Fibroblast of lung (primary cell): ENCODE data around the gene CCNG2.

Experiments
- EZH2 ChIP-seq: IDR thresholded peaks from 2 replicates; pipeline ENCODE4 v1.5.1; 2012; ENCODE audit warnings: low read length, control low read depth, mild to moderate bottlenecking; ENCODE audit errors: missing control alignments
- TF ChIP-seq, protein P1 (sequence below), 2 donors: IDR thresholded peaks in 1 of 2; conservative IDR thresholded peaks in 1 of 2; 1 replicate in 1 of 2; 2 replicates in 1 of 2; pipeline ENCODE4 v1.5.1; 2011 to 2012; ENCODE audit warnings: low read length in 2 of 2, control low read depth in 1 of 2, inconsistent platforms in 1 of 2, low read depth in 1 of 2, mild to moderate bottlenecking in 1 of 2

DNA sequence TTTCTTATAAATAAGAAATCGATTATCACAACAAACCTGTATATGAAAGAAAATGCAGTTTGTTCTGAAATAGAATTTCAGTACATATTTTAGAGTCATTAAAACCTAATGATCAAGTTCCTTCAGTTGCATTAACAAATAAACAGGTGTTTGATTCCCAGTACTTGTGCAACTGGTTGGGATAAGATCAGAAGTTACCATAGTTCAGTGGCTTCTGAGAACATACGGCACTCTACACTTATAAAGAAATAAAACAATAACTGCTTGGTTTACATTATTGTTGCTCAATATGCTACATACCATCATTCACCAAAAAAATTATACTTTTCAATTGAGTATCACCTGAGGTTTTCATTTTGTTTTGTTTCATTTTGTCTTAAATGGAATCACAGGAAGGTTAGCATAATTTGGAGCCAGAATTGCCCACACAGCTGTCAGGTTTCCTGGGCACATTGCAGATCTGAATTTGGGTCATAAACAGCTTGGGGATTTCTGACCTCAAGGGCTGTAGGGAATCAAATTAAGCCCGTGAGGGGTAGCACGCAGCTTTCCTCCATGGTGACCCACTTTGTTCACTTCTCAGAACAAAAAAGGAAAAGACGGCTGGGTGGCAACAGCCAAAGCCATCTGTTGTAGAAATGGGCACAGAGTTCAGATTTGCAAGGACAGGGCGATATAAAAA lies 14.9 kb upstream of the CCNG2 start:
- TF ChIP-seq, protein P1, sequence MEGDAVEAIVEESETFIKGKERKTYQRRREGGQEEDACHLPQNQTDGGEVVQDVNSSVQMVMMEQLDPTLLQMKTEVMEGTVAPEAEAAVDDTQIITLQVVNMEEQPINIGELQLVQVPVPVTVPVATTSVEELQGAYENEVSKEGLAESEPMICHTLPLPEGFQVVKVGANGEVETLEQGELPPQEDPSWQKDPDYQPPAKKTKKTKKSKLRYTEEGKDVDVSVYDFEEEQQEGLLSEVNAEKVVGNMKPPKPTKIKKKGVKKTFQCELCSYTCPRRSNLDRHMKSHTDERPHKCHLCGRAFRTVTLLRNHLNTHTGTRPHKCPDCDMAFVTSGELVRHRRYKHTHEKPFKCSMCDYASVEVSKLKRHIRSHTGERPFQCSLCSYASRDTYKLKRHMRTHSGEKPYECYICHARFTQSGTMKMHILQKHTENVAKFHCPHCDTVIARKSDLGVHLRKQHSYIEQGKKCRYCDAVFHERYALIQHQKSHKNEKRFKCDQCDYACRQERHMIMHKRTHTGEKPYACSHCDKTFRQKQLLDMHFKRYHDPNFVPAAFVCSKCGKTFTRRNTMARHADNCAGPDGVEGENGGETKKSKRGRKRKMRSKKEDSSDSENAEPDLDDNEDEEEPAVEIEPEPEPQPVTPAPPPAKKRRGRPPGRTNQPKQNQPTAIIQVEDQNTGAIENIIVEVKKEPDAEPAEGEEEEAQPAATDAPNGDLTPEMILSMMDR (conservative IDR thresholded peaks at IDR 0.05 in 1 of 2, IDR thresholded peaks at IDR 0.05 in 1 of 2; ENCODE audit: low read depth in 1 of 2, low read length in 2 of 2) = no peak
- TF ChIP-seq EZH2 = no peak
